ENCODE measurements around the gene SEMA5A. TPM values are rescaled to one million over a fixed set of nuclear protein-coding genes. Genes with fewer than 3 reads are reported as not detected.

Gene SEMA5A
- total RNA-seq, 6 experiments from 2014 or later, result 3.1 to 12.6 (median 5.7) TPM

GRCh38 chr5:9587135-9587534 is 41.3 kb upstream of the SEMA5A start:
- TF ChIP-seq POLR2A (IDR thresholded peaks at IDR 0.05) (no peak), CTCF (IDR thresholded peaks at IDR 0.05) (no peak)
- Histone ChIP-seq H3K9me3 (no peaks in the 10 kb centered on the region), H3K27ac (no peak overlapping the region), H3K4me3 (no peak overlapping the region), H3K4me1 (no peaks in the 10 kb centered on the region), H3K27me3 (no peaks in the 10 kb centered on the region), H3K36me3 (no peaks in the 10 kb centered on the region)
- ATAC-seq (peak in 1 of 4 donors; percentile 50), DNase-seq (no peak)
- intact Hi-C loops (cut with DNase I), result no loop called here

GRCh38 chr5:9582406-9582805 is 36.5 kb upstream of the SEMA5A start:
- Histone ChIP-seq H3K9me3 (no peaks in the 10 kb centered on the region), H3K4me1 (no peaks in the 10 kb centered on the region), H3K27me3 (no peaks in the 10 kb centered on the region), H3K36me3 (no peaks in the 10 kb centered on the region), H3K4me3 (no peak overlapping the region), H3K27ac (no peak overlapping the region)
- intact Hi-C loops (cut with DNase I), result no loop called here
- DNase-seq, result no peak
- no peak for ATAC-seq
- 62% methylated on average over 2 of the region's 2 CpGs for WGBS (ENCODE audit: insufficient coverage, low coverage, low lambda C conversion rate, missing lambda C conversion rate)
- no peak for TF ChIP-seq CTCF (IDR thresholded peaks at IDR 0.05)

- Histone ChIP-seq H3K4me3 (no peak overlapping the region), H3K9me3 (no peaks in the 10 kb centered on the region), H3K36me3 (no peaks in the 10 kb centered on the region), H3K4me1 (no peaks in the 10 kb centered on the region), H3K27me3 (no peaks in the 10 kb centered on the region), H3K27ac (no peak overlapping the region)
- 75% methylated on average over 6 of the region's 6 CpGs for WGBS (ENCODE audit: insufficient coverage, low coverage, low lambda C conversion rate, missing lambda C conversion rate)
- intact Hi-C loops (cut with DNase I), result no loop called here
- ATAC-seq (no peak), DNase-seq (no peak)
- TF ChIP-seq CTCF (IDR thresholded peaks at IDR 0.05) (no peak), POLR2A (IDR thresholded peaks at IDR 0.05) (no peak)
These were observed 27.9 kb upstream of the SEMA5A start for GRCh38 chr5:9573796-9574195.

GRCh38 chr5:9572246-9572645 is 26.4 kb upstream of the SEMA5A start:
- Histone ChIP-seq H3K4me1 (no peaks in the 10 kb centered on the region), H3K27ac (no peak overlapping the region), H3K27me3 (no peaks in the 10 kb centered on the region), H3K9me3 (no peaks in the 10 kb centered on the region), H3K36me3 (no peaks in the 10 kb centered on the region), H3K4me3 (no peak overlapping the region)
- no peak for TF ChIP-seq POLR2A (IDR thresholded peaks at IDR 0.05)
- no peak for TF ChIP-seq CTCF (IDR thresholded peaks at IDR 0.05)
- 78% methylated on average over 3 of the region's 8 CpGs for WGBS (ENCODE audit: insufficient coverage, low coverage, low lambda C conversion rate, missing lambda C conversion rate)
- no peak for ATAC-seq
- intact Hi-C loops (cut with DNase I), result no loop called here
- DNase-seq, result no peak

- 76% methylated on average over 5 of the region's 6 CpGs for WGBS (ENCODE audit: insufficient coverage, low coverage, low lambda C conversion rate, missing lambda C conversion rate)
- H3K4me3 ChIP-seq, result no peak overlapping the region
- no peak overlapping the region for H3K27ac ChIP-seq
- intact Hi-C loops (cut with DNase I), result no loop called here
- no peaks in the 10 kb centered on the region for H3K9me3 ChIP-seq
- no peaks in the 10 kb centered on the region for H3K4me1 ChIP-seq
- no peaks in the 10 kb centered on the region for H3K36me3 ChIP-seq
- ATAC-seq (no peak), DNase-seq (no peak)
- no peak for TF ChIP-seq CTCF (IDR thresholded peaks at IDR 0.05)
- no peak for TF ChIP-seq POLR2A (IDR thresholded peaks at IDR 0.05)
- no peaks in the 10 kb centered on the region for H3K27me3 ChIP-seq
These were observed 25.0 kb upstream of the SEMA5A start for GRCh38 chr5:9570876-9571275.
